Mesenteric fat pad (tissue), 1 donor: ENCODE results near the gene ABCG1. TPM values are rescaled to one million over a fixed set of nuclear protein-coding genes. Genes with fewer than 3 reads are reported as not detected.

Source experiments
- DNase-seq: peaks from one replicate; pipeline ENCODE4 v3.0.0-alpha.2; 2020; ENCODE audit warnings: low spot score
- total RNA-seq: library from RNA; stranded (reverse); fragmentation: NEBNext Ultra II Directional; extraction: Animal tissue kit (Norgen Biotek cat#: 25700); gene quantifications from one replicate; pipeline ENCODE4 v1.2.1, GENCODE V29; 2021
- donor health status: DM: yes; HTN: yes; CAD: no.

The ABCG1 gene
- total RNA-seq, 1 donor from 2014 or later = 25.9 TPM

GRCh38 chr21:42343963-42344510, 125.1 kb downstream of the ABCG1 start:
- DNase-seq = no peak

DNA sequence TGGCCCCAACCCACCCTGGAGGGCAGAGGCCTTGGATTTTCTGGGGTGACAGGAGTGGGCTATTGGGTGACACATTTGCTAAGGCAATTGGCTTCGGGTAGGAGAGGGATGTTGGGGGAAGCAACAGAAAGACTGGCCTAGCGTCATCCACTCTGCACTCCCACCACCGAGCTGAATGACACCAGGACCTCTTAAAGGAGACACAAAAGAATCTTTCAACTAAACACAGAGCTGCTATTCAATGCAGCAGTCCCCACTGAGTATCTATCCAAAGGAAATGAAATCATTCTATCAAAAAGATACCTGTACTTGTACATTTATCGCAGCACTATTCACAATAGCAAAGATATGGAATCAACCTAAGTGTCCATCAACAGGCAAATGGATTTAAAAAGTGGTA, 125.7 kb downstream of the ABCG1 start:
- no peak for DNase-seq

- no peak for DNase-seq
Observed at GRCh38 chr21:42346441-42346840, 127.5 kb downstream of the ABCG1 start.

Other genes starting within 250 kb of the ABCG1 start
- 19.8 TPM for gene ZBTB21, start 208.8 kb upstream of the ABCG1 start, total RNA-seq
- gene UMODL1, start 147.8 kb upstream of the ABCG1 start, total RNA-seq = not detected
- 5.5 TPM for gene TFF3, start 96.3 kb downstream of the ABCG1 start, total RNA-seq
- not detected for gene TFF2, start 131.9 kb downstream of the ABCG1 start, total RNA-seq
- not detected for gene TFF1, start 147.4 kb downstream of the ABCG1 start, total RNA-seq
- gene TMPRSS3, start 176.9 kb downstream of the ABCG1 start, total RNA-seq = not detected
- 0.32 TPM for gene UBASH3A, start 184.8 kb downstream of the ABCG1 start, total RNA-seq